Transverse colon (tissue), 4 donors: ENCODE measurements around the gene LCORL.

Experiments
- CTCF ChIP-seq, 5 experiments: fragments of 200-600 bp in 3 of 5; fragments of 450-650 bp in 2 of 5; sonication (generic) in 3 of 5; IDR thresholded peaks; 1 replicate in 2 of 5; 2 replicates in 3 of 5; pipeline ENCODE4 v1.5.1; 2016 to 2017; ENCODE audit warnings: antibody characterized with exemption in 5 of 5, inconsistent platforms in 3 of 5, mild to moderate bottlenecking in 2 of 5, moderate library complexity in 1 of 5
- EP300 ChIP-seq: sonication (generic); formaldehyde crosslinking; IDR thresholded peaks from one replicate; pipeline ENCODE4 v1.6.1; 2017; ENCODE audit warnings: antibody characterized with exemption, low read depth
- POLR2A ChIP-seq: fragments of 450-650 bp; IDR thresholded peaks from one replicate; pipeline ENCODE4 v1.6.1; 2016; ENCODE audit warnings: antibody characterized with exemption, mild to moderate bottlenecking, moderate library complexity
- POLR2AphosphoS5 ChIP-seq, 3 donors: sonication (generic); formaldehyde crosslinking; IDR thresholded peaks; one replicate each; pipeline ENCODE4 v1.6.1; 2016; ENCODE audit warnings: antibody characterized with exemption in 3 of 3

GRCh38 chr4:18025288-18025687 lies 3.7 kb upstream of the LCORL start:
- no peak for TF ChIP-seq POLR2AphosphoS5 (IDR thresholded peaks at IDR 0.05)
- no peak for TF ChIP-seq CTCF (IDR thresholded peaks at IDR 0.05)
- no peak for TF ChIP-seq POLR2A
- no peak for TF ChIP-seq EP300
